Transverse colon (tissue), 4 donors: ENCODE results near the gene RSPO4.

Experiments
- CTCF ChIP-seq, 5 experiments: fragments of 200-600 bp in 3 of 5; fragments of 450-650 bp in 2 of 5; sonication (generic) in 3 of 5; IDR thresholded peaks; 1 replicate in 2 of 5; 2 replicates in 3 of 5; pipeline ENCODE4 v1.5.1; 2016 to 2017; ENCODE audit warnings: antibody characterized with exemption in 5 of 5, inconsistent platforms in 3 of 5, mild to moderate bottlenecking in 2 of 5, moderate library complexity in 1 of 5
- POLR2AphosphoS5 ChIP-seq, 3 donors: sonication (generic); formaldehyde crosslinking; IDR thresholded peaks; one replicate each; pipeline ENCODE4 v1.6.1; 2016; ENCODE audit warnings: antibody characterized with exemption in 3 of 3

GRCh38 chr20:911882-912600 is 90.1 kb downstream of the RSPO4 start:
- TF ChIP-seq POLR2AphosphoS5 (IDR thresholded peaks at IDR 0.05) (no peak), CTCF (IDR thresholded peaks at IDR 0.05) (no peak)
